GM12892 (cell line): ENCODE results near the gene ABR.

Source experiments
- POLR2A ChIP-seq: IDR thresholded peaks from 2 replicates; pipeline ENCODE4 v1.6.1; 2011; ENCODE audit warnings: low read depth, low read length, control low read depth
- TAF1 ChIP-seq: IDR thresholded peaks from 2 replicates; pipeline ENCODE4 v1.6.1; 2011; ENCODE audit warnings: low read depth, mild to moderate bottlenecking, control low read depth, low read length, borderline replicate concordance

- TF ChIP-seq TAF1, result no peak
- TF ChIP-seq POLR2A, result no peak
These were observed 97.2 kb downstream of the ABR start for GRCh38 chr17:1082579-1082978.
